GM19239 (cell line): Measurements from ENCODE around the gene SPAG17.

Experiments
- DNase-seq: peaks from one replicate; pipeline ENCODE4 v3.0.0; 2011; ENCODE audit warnings: low spot score; ENCODE audit not compliant: insufficient read length
- FAIRE-seq: peaks from 2 replicates; lab custom pipeline; 2011; peaks lifted over from hg19 to GRCh38; lab: Jason Lieb, UNC

The SPAG17 gene

GRCh38 chr1:118185084-118185832 is at the start of gene SPAG17:
SPAG17 (minus strand) TSS chr1:118185228; CDS start chr1:118185157, 71 bp downstream.
- FAIRE-seq (no peak), DNase-seq (no peak)

DNA sequence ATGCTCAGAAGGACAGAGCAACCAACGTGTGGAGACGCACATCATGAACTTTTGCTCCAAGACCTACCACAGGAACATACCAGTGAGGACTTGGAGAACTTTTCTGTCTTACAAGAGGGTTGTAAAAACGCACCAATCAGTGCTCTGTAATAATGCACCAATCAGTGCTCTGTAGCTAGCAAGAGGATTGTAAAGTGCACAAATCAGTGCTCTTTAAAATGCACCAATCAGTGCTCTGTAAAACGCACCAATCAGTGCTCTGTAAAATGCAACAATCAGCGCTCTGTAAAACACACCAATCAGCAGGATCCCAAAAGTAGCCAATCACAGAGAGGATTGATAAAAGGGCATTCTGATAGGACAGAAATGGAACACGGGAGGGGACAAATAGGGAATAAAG is 40.4 kb upstream of the SPAG17 start:
- FAIRE-seq (no peak), DNase-seq (no peak)

DNA sequence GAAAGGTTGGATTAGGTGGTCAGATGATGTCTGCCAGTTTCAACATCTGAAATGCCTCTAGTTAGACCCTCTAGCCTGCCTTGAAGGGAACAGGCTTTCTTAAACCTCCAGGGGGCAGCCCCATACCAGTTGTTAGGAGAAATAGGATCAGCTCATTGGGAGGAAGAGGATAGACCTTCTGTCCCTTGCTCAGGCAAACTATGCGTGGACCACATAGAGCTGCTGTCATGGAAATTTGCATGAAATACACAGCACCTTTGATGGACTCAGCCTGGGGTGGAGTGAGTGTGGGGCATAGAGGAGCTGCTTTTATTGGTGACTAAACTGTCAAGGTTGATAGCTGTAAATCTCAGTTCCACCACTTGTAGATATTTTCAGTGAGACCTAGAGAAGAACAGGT is 38.4 kb upstream of the SPAG17 start:
- FAIRE-seq (no peak), DNase-seq (no peak)

DNA sequence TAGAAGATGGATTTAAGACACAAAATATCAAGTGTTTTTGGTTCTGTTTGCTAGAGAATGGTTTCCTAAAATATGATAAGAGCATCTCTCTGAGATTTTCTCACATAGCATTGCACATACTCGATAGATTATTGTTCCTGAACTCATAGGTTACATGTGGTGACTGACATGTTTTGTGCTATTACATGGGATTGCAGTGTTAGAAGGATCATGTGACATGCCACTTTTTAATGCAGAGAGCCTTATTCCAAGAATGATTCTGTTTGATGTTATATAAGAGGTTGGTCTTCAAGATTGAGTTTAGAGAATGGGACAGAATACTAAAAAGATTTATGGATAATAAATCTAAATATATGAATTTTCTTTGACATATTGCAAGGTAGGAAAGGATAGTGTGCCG is 34.4 kb upstream of the SPAG17 start:
- DNase-seq: no peak
- FAIRE-seq: no peak

- FAIRE-seq: no peak
Measured at GRCh38 chr1:118217141-118217838, 32.3 kb upstream of the SPAG17 start.

DNA sequence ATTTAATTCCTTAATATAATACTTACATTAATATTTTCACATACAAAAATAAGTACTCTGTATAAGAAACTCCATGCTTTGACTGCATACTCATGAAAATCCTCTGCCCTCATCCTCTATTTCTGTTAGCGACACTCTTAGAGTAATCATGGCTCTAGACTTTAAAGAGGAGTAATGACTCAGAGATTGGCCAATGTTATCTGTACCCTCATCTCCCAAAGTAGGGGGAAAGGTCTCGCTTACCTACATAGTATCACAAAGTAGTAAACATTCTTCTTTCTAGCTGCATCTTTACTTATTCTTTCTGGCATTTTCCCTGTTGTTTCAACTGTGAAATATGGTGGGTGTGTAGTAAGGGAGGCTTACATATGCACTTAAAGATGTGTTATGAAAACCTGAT is 29.8 kb upstream of the SPAG17 start:
- no peak for FAIRE-seq
- DNase-seq: no peak

More at GRCh38 chr1:118217141-118217838, 32.3 kb upstream of the SPAG17 start:
- DNase-seq: no peak

GRCh38 chr1:118210723-118211110 is 25.7 kb upstream of the SPAG17 start:
- DNase-seq (no peak), FAIRE-seq (no peak)

DNA sequence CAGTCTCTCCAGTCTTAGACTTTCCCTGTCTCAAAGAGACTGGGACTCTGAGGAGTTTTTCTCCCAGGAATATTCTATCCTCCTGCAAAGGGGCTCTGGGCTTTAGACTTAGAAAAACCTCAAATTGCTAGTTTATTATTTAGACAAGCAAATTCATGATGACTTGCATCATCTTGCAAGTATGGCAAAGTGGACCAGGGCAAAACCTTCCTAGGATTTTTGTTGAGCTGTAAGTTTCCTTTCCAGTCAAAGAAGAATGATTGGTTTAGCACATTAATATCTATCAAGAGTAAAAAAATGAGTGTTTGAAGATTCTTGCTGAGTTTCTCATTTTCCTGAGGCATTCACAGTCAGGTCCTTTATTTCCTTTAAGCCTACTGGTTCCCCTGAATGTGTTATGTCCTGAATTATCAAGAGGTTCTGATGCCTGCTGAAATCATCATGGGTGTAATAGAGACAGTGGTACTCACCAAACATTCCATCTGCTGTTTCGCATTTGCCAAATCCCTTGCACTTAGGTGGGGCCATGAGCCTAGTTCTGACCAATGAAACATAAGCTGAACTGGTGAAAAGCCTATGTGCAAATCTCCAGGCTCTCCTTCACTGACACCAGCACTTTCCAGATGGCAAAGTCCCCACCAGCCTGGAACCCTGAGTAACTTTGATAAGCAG is 25.2 kb upstream of the SPAG17 start:
- DNase-seq: no peak
- FAIRE-seq: no peak

- FAIRE-seq (no peak), DNase-seq (no peak)
Measured at GRCh38 chr1:118209648-118210047, 24.6 kb upstream of the SPAG17 start.

GRCh38 chr1:118206966-118207365 is 21.9 kb upstream of the SPAG17 start:
- no peak for DNase-seq
- FAIRE-seq: no peak

GRCh38 chr1:118204648-118205047 is 19.6 kb upstream of the SPAG17 start:
- no peak for FAIRE-seq

GRCh38 chr1:118204105-118204504 is 19.1 kb upstream of the SPAG17 start:
- FAIRE-seq: no peak
- no peak for DNase-seq

More at GRCh38 chr1:118204648-118205047, 19.6 kb upstream of the SPAG17 start:
- DNase-seq: no peak

DNA sequence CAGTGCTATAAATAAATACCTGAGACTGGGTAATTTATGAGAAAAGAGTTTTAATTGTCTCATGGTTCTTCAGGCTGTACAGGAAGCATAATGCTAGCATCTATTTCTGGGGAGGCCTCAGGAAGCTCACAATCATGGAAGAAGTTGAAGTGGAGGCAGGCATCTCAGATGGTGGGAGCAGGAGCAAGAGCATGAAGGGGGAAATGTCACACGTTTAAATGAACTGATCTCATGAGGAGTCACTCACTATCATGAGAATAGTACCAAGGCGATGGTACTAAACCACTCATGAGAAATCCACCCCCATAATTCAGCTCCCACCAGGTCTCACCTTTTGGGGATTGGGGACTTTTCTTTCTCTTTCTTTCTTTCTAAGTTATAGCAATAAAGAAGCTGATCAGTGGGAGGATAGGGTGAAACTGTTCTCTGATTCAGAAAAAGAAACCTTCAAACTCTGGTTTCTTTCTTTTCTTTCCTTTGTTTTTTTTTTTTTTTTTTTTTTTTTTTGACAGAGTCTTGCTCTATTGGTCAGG is 17.1 kb upstream of the SPAG17 start:
- FAIRE-seq (peak; percentile 39), DNase-seq (no peak)

GRCh38 chr1:118201524-118201923 is 16.5 kb upstream of the SPAG17 start:
- DNase-seq: no peak
- FAIRE-seq: no peak

DNA sequence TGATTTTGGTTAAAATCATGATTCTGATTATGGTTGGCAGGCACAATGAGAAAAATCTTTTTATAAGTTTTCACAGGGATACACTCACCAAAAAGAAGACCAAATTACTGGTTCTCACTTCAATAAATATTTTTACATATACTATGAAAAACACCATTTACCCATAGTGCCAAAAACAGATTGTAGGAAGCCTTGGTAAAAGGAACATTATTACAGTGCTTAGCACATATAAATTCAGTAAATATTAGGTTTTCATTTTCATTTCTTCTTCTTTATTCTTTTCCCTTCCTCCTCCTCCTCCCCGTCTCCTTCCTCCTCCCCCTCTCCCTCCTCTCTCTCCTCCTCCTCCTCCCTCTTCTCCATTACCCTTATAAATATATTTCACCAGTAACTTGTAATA is 15.8 kb upstream of the SPAG17 start:
- DNase-seq (no peak), FAIRE-seq (no peak)

DNA sequence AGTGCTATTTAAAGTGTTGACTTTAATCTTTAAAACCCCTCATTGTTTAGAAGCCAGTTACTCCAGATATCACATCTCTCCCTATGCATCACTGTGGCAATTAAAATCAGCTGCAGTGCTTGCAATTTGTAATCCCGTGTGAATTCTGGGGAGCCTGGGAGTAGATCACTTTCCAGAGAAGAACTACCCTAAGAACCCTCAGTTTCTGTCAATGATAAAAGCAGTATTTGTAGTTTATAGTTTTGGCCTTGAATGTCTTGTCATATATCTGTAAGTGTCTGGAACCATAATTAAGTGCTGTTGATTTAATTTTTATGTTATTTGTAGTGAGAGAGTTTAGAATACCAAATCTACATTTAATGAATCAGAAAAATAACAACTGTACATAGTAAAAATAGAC is 5.5 kb upstream of the SPAG17 start:
- DNase-seq (no peak), FAIRE-seq (no peak)

GRCh38 chr1:118189564-118189963 is 4.5 kb upstream of the SPAG17 start:
- no peak for FAIRE-seq
- no peak for DNase-seq

DNA sequence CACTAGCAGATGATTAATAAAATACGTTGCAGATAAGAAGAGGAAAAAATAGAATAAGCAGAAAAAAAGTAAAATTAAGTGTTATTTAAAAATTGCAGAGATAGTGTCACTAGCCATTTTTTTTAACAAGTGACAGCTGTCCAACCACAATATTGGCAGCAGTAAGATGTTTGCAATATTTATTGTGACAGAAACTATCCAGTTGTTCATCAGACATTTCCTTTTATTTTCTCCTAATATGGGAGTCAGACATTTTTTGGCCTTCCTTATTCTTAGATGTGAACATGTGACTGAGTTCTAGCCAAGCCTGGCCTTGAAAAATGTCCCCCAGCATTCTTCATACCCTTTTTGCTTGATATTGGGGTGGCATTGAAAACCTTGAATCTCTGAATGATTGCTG is 3.4 kb upstream of the SPAG17 start:
- FAIRE-seq: no peak
- no peak for DNase-seq

- no peak for FAIRE-seq
Measured at GRCh38 chr1:118186026-118186425, 998 bp upstream of the SPAG17 start.

DNA sequence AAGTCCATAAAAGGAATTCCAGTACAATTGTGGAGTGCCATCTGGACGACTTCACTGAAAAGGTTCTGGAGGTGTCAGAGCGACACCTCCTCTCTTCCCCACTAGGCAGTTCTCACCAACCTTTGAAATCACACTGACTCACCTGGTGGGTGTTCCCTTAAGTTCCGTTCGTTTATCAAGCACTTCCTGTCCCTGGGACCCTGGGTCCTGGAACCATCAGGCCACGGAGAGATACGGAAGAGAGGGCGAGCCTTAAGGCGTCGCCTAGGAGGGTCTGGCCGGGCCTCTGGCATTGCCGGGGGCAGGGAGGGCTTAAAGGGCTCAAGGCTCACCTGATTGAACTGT is 317 bp downstream of the SPAG17 start:
- no peak for FAIRE-seq
- DNase-seq: no peak

More at GRCh38 chr1:118186026-118186425, 998 bp upstream of the SPAG17 start:
- no peak for DNase-seq

GRCh38 chr1:118183586-118183985 is 1.4 kb downstream of the SPAG17 start:
- no peak for DNase-seq
- FAIRE-seq: no peak
